Measurements from ENCODE around the gene SH3GLB2. TPM values are rescaled to one million over a fixed set of nuclear protein-coding genes. Genes with fewer than 3 reads are reported as not detected.

The SH3GLB2 gene
- total and polyA plus RNA-seq, 2 of the 8 experiments (the other 6 are each of a cell fraction or from before 2014, with no cell fraction given) = 52.7 to 79.9 TPM

DNA sequence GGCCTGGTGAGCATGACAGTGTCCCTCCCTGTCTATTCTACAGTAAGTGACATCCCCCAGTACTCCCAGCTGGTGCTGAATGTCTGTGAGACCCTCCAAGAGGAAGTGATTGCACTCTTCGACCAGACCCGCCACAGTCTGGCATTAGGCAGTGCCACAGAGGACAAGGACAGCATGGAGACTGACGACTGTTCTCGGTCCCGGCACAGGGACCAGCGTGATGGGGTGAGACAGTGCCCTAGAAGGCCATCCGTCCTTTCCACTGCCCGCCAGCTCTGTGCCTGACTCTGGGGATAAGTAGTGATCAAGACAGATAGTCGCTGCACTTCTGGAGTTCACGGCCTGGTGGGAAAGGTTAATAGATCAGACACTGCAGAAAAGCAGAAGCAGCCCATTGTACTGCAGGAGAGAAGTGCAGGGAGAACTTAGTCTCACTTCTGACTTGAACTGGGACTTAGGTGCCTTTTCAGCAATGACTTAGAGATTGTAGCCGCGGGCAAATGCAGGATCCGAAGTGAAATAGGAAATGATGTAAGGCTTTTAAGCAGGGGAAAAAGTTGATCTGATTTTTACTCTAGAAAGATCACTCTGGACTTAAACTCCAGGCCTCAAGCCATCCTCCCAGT lies 28.4 kb downstream of the SH3GLB2 start (continued):
- TF ChIP-seq, protein P1, sequence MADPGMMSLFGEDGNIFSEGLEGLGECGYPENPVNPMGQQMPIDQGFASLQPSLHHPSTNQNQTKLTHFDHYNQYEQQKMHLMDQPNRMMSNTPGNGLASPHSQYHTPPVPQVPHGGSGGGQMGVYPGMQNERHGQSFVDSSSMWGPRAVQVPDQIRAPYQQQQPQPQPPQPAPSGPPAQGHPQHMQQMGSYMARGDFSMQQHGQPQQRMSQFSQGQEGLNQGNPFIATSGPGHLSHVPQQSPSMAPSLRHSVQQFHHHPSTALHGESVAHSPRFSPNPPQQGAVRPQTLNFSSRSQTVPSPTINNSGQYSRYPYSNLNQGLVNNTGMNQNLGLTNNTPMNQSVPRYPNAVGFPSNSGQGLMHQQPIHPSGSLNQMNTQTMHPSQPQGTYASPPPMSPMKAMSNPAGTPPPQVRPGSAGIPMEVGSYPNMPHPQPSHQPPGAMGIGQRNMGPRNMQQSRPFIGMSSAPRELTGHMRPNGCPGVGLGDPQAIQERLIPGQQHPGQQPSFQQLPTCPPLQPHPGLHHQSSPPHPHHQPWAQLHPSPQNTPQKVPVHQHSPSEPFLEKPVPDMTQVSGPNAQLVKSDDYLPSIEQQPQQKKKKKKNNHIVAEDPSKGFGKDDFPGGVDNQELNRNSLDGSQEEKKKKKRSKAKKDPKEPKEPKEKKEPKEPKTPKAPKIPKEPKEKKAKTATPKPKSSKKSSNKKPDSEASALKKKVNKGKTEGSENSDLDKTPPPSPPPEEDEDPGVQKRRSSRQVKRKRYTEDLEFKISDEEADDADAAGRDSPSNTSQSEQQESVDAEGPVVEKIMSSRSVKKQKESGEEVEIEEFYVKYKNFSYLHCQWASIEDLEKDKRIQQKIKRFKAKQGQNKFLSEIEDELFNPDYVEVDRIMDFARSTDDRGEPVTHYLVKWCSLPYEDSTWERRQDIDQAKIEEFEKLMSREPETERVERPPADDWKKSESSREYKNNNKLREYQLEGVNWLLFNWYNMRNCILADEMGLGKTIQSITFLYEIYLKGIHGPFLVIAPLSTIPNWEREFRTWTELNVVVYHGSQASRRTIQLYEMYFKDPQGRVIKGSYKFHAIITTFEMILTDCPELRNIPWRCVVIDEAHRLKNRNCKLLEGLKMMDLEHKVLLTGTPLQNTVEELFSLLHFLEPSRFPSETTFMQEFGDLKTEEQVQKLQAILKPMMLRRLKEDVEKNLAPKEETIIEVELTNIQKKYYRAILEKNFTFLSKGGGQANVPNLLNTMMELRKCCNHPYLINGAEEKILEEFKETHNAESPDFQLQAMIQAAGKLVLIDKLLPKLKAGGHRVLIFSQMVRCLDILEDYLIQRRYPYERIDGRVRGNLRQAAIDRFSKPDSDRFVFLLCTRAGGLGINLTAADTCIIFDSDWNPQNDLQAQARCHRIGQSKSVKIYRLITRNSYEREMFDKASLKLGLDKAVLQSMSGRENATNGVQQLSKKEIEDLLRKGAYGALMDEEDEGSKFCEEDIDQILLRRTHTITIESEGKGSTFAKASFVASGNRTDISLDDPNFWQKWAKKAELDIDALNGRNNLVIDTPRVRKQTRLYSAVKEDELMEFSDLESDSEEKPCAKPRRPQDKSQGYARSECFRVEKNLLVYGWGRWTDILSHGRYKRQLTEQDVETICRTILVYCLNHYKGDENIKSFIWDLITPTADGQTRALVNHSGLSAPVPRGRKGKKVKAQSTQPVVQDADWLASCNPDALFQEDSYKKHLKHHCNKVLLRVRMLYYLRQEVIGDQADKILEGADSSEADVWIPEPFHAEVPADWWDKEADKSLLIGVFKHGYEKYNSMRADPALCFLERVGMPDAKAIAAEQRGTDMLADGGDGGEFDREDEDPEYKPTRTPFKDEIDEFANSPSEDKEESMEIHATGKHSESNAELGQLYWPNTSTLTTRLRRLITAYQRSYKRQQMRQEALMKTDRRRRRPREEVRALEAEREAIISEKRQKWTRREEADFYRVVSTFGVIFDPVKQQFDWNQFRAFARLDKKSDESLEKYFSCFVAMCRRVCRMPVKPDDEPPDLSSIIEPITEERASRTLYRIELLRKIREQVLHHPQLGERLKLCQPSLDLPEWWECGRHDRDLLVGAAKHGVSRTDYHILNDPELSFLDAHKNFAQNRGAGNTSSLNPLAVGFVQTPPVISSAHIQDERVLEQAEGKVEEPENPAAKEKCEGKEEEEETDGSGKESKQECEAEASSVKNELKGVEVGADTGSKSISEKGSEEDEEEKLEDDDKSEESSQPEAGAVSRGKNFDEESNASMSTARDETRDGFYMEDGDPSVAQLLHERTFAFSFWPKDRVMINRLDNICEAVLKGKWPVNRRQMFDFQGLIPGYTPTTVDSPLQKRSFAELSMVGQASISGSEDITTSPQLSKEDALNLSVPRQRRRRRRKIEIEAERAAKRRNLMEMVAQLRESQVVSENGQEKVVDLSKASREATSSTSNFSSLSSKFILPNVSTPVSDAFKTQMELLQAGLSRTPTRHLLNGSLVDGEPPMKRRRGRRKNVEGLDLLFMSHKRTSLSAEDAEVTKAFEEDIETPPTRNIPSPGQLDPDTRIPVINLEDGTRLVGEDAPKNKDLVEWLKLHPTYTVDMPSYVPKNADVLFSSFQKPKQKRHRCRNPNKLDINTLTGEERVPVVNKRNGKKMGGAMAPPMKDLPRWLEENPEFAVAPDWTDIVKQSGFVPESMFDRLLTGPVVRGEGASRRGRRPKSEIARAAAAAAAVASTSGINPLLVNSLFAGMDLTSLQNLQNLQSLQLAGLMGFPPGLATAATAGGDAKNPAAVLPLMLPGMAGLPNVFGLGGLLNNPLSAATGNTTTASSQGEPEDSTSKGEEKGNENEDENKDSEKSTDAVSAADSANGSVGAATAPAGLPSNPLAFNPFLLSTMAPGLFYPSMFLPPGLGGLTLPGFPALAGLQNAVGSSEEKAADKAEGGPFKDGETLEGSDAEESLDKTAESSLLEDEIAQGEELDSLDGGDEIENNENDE (IDR thresholded peaks at IDR 0.05; ENCODE audit: insufficient replicate concordance, low read length) = no peak
- no peak for TF ChIP-seq SAP30 (IDR thresholded peaks at IDR 0.05; ENCODE audit: insufficient read depth, insufficient replicate concordance, low read length)
- no peak for TF ChIP-seq KDM1A (IDR thresholded peaks at IDR 0.05; ENCODE audit: borderline replicate concordance, low read length)
- TF ChIP-seq, protein P2, sequence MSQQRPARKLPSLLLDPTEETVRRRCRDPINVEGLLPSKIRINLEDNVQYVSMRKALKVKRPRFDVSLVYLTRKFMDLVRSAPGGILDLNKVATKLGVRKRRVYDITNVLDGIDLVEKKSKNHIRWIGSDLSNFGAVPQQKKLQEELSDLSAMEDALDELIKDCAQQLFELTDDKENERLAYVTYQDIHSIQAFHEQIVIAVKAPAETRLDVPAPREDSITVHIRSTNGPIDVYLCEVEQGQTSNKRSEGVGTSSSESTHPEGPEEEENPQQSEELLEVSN (IDR thresholded peaks at IDR 0.05) = no peak
- TF ChIP-seq CEBPB (IDR thresholded peaks at IDR 0.05; ENCODE audit: low read depth, low read length) = no peak
- no peak for TF ChIP-seq NRF1 (IDR thresholded peaks at IDR 0.05; ENCODE audit: low read depth, low read length)
- TF ChIP-seq SP1 (IDR thresholded peaks at IDR 0.05; ENCODE audit: low read depth, low read length) = no peak
